Bronchial epithelial cell (primary cell): ENCODE results near the gene RAD51B. TPM values are rescaled to one million over a fixed set of nuclear protein-coding genes. Genes with fewer than 3 reads are reported as not detected.

Experiments
- DNase-seq: peaks from one replicate; pipeline ENCODE4 v3.0.0-alpha.2; 2010; ENCODE audit warnings: low read depth
- FAIRE-seq: peaks from 2 replicates; lab custom pipeline; 2011; peaks lifted over from hg19 to GRCh38; lab: Jason Lieb, UNC
- H3K27me3 ChIP-seq: 2 replicates; pipeline ENCODE4 v1.5.1; 2011; ENCODE audit warnings: low read length; ENCODE audit not compliant: control insufficient read depth, insufficient read depth
- H3K36me3 ChIP-seq: 2 replicates; pipeline ENCODE4 v1.5.1; 2011; ENCODE audit warnings: low read length; ENCODE audit not compliant: control insufficient read depth, insufficient read depth
- H3K4me3 ChIP-seq: 2 replicates; pipeline ENCODE4 v1.5.1; 2011; ENCODE audit warnings: mild to moderate bottlenecking, low read depth, low read length, control low read depth
- total RNA-seq: library from RNA; depleted of rRNA; stranded (reverse); fragments of >200 nt; gene quantifications from 2 replicates; pipeline ENCODE4 v1.2.1, GENCODE V29; 2014
- TF ChIP-seq, protein P1 (sequence below): IDR thresholded peaks from 2 replicates; pipeline ENCODE4 v1.5.1; 2011; ENCODE audit warnings: mild to moderate bottlenecking, moderate library complexity, low read length, control low read depth, inconsistent platforms; ENCODE audit not compliant: insufficient read depth, severe bottlenecking

Gene RAD51B
- total RNA-seq, 1 donor from 2014 or later = 12.1 TPM

DNA sequence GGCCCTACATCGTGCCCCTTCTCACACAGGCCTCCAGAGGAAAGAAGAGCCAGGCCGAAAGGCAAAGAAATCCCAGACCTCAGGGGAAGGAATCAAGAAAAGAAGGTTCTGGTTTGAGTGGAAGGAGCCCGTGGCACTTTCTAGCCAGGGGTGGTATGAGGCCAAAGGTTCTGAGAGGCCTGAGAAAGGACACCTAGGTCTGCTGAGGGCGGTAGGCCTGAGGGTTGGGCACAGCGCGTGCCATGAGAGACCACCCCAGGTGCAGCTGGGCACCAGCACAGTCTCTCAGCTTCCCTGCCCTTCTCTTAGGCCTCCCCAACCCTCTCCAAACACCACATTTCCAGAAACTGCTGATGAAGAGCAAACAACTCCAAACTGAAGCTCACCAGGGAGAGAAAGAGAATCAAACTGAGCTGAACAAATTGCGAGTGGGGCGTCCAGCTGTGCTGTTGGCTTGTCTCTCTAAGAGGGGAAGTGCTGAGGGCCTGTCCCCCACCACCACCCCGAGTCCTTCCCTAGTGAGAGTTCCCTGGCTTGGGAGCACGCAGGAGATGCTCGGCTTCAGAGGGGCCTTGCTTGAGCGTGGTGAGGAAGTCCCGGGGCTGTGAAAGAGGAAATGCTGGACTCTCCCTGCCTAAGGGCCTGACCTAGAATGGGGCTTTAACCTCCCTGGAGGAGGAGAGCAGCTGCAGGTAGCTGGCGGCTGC, 788.4 kb downstream of the RAD51B start:
- TF ChIP-seq, protein P1, sequence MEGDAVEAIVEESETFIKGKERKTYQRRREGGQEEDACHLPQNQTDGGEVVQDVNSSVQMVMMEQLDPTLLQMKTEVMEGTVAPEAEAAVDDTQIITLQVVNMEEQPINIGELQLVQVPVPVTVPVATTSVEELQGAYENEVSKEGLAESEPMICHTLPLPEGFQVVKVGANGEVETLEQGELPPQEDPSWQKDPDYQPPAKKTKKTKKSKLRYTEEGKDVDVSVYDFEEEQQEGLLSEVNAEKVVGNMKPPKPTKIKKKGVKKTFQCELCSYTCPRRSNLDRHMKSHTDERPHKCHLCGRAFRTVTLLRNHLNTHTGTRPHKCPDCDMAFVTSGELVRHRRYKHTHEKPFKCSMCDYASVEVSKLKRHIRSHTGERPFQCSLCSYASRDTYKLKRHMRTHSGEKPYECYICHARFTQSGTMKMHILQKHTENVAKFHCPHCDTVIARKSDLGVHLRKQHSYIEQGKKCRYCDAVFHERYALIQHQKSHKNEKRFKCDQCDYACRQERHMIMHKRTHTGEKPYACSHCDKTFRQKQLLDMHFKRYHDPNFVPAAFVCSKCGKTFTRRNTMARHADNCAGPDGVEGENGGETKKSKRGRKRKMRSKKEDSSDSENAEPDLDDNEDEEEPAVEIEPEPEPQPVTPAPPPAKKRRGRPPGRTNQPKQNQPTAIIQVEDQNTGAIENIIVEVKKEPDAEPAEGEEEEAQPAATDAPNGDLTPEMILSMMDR = no peak
- DNase-seq (no peak), FAIRE-seq (no peak)
- no peaks in the 10 kb centered on the region for H3K36me3 ChIP-seq
- no peaks in the 10 kb centered on the region for H3K27me3 ChIP-seq
- no peak overlapping the region for H3K4me3 ChIP-seq

DNA sequence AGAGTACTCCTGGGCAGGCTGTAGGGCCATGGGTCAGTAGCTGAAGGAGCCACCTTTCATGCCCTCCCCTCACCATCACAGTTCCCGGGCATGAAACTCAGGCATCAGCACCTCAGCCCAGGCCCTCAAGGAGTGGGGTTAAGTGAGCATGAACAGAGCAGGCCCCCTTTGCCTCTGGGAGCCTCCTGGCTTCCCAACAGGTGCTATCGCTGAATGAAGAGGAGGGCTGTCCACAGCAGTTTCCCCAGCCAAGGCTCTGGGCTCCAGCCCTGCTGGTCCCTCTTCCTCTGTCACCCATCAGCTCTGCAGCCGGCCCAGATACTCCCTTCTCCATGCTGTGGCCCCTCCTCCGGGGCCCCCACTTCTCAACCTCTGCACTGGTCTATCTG, 789.0 kb downstream of the RAD51B start:
- TF ChIP-seq, protein P1 = no peak
- no peak for FAIRE-seq
- DNase-seq = no peak
- no peaks in the 10 kb centered on the region for H3K27me3 ChIP-seq
- H3K4me3 ChIP-seq = no peak overlapping the region
- no peaks in the 10 kb centered on the region for H3K36me3 ChIP-seq

DNA sequence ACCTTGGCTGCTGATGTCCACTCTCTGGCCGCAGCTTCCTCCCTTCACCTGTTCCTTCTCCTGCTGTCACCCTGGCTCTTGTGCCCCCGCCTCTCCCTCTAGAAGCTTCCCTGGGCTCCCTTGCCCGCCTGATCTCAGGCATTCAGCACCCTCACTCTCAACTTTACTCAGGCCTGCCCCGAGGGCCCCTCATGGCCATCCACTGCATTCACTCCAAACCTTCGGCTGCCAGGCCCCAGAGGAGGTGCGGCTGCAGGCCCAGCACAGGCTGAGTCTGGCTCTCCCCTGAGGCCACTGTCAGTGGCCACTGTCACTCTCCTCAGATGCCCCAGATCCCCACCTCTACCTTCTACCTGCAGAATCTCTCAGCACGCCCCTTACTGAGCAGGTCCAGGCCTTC, 789.4 kb downstream of the RAD51B start:
- Histone ChIP-seq H3K36me3 (no peaks in the 10 kb centered on the region), H3K4me3 (no peak overlapping the region), H3K27me3 (no peaks in the 10 kb centered on the region)
- TF ChIP-seq, protein P1 = no peak
- FAIRE-seq (no peak), DNase-seq (no peak)

DNA sequence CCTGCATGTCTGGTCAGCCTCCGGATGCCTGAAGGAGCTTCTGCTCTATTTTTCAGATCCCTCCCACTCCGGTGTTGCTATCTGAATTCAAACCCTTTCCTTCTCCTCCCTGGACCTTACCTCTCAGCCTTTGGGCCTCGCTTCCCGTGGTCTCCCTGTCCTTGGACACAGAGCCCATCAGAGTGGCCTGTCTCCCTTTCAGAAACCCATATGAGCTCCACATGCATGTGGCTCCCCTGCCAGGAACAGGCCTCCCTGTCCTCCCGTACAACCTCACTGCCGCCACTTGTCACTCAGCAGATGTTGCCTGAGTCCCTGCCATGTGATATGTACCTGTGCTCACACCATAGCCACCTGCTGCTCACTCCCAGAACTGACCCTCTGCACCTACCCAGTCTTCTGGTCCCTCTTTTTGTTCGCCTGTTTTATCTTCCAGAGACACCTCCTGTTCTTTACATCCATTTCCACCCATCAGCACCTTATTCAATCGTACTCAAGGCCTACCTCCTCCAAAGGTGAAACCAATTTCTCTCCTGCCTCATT, 790.7 kb downstream of the RAD51B start:
- TF ChIP-seq, protein P1 = no peak
- Histone ChIP-seq H3K36me3 (no peaks in the 10 kb centered on the region), H3K4me3 (no peak overlapping the region), H3K27me3 (no peaks in the 10 kb centered on the region)
- DNase-seq (no peak), FAIRE-seq (no peak)

DNA sequence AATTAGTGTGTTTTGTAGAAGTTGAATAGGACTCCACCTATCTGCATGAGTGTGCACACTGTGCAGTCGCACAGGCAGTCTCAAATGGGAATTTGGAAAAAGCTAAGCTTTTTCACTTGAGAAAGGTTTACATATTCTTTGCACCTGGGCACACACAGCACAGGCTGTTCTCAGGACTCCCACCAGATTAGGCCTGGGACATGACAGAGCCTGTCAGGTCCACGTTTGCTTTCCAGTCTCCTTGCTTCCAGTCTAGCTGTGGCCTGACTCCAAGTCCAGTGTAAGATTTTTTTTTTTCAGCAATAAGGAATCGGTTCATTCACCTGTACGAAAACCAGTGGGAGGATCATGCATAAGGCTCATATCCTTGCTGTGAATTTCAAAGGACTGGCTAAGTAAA, 792.0 kb downstream of the RAD51B start:
- DNase-seq = peak; percentile 53
- H3K36me3 ChIP-seq = no peaks in the 10 kb centered on the region
- TF ChIP-seq, protein P1 = no peak
- no peak for FAIRE-seq
- no peak overlapping the region for H3K4me3 ChIP-seq
- no peaks in the 10 kb centered on the region for H3K27me3 ChIP-seq
